GM10248 (cell line): ENCODE results near the gene OSBPL1A.

Experiments used
- CTCF ChIA-PET: fragments of 300-600 bp; sonication (Branson Sonifier 250); formaldehyde crosslinking; extraction: SDS; loops from one replicate; lab custom pipeline; 2021; ENCODE audit warnings: antibody characterized with exemption; lab: Yijun Ruan, JAX
- POLR2A ChIA-PET: fragments of 350-650 bp; sonication (Branson Sonifier 250); formaldehyde crosslinking; extraction: SDS; loops from one replicate; lab custom pipeline; 2020; ENCODE audit warnings: antibody characterized with exemption; lab: Yijun Ruan, JAX
- DNase-seq: peaks from one replicate; pipeline ENCODE4 v3.0.0; 2012; ENCODE audit errors: extremely low spot score
- TF ChIP-seq, protein P1 (sequence below): IDR thresholded peaks from 2 replicates; pipeline ENCODE4 v1.5.1; 2012; ENCODE audit warnings: mild to moderate bottlenecking, low read depth; ENCODE audit errors: extremely low read depth, missing control alignments, control extremely low read depth

Gene OSBPL1A

DNA sequence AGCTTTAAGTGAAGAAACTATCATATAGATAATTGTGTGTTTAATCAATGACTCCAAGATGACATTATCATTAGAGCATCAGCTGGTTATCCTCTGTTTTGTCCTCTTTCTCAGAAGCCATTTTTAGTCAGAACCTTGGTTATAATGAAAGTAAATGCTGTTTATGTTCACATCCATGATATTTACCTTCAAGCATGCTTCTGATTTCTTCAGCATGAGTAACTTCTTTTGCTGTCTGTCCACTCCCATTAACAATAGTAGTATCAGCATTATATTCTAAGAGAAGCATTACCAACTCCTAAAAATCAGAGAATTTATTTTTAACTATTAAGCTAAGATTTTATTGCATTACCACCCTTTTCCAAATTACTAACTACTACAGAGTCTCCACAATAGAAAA, 56.3 kb downstream of the OSBPL1A start:
- CTCF ChIA-PET: interaction anchor here (1.3 kb wide), 1 partner anchor 18 kb away, joined by 4 read pairs; no protein-coding TSS in a partner anchor
- TF ChIP-seq, protein P1, sequence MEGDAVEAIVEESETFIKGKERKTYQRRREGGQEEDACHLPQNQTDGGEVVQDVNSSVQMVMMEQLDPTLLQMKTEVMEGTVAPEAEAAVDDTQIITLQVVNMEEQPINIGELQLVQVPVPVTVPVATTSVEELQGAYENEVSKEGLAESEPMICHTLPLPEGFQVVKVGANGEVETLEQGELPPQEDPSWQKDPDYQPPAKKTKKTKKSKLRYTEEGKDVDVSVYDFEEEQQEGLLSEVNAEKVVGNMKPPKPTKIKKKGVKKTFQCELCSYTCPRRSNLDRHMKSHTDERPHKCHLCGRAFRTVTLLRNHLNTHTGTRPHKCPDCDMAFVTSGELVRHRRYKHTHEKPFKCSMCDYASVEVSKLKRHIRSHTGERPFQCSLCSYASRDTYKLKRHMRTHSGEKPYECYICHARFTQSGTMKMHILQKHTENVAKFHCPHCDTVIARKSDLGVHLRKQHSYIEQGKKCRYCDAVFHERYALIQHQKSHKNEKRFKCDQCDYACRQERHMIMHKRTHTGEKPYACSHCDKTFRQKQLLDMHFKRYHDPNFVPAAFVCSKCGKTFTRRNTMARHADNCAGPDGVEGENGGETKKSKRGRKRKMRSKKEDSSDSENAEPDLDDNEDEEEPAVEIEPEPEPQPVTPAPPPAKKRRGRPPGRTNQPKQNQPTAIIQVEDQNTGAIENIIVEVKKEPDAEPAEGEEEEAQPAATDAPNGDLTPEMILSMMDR: no peak
- POLR2A ChIA-PET: no interaction called here
- no peak for DNase-seq

DNA sequence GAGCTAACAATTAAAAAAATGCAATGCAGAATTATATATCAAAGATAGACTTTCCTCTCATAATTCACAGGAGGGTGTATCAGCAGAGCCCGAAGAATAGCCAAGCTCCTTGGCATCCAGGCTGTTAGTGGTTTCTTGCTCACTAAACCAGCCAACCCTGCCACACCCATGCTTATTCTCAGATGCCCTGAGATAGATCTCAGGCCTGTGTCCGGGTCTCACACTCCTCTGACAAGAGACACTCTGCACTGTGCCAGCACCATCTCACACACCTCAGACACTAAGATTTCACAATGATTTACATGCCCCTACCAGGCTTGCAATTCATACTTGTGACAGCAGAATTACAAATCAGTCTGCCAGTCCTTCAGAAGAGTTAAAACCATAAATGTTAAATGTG, 64.5 kb downstream of the OSBPL1A start:
- POLR2A ChIA-PET: no interaction called here
- TF ChIP-seq, protein P1: no peak
- no peak for DNase-seq
- CTCF ChIA-PET: interaction anchor here (1.3 kb wide), 2 partner anchors 25 to 126 kb away, joined by 3 to 4 read pairs; no protein-coding TSS in a partner anchor

DNA sequence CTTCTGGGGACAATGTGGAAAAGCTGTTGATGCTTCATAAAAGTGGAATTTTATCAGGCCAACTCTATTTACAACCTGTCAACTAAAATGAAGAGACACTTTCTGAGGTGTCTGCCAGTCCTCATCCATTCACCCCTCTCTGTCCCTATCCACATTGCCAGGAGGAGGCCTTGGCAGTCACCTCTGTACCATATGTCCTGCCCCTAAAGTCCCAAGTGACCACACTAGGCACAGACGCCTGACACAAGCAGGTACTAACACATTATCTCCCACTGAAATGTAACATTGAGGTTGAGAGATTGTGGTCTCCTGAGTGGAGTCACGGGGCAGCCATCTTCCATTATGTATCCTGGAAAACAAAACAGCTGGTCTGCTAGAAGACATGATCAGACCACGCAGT, 71.4 kb downstream of the OSBPL1A start:
- no peak for DNase-seq
- TF ChIP-seq, protein P1: no peak
- ChIA-PET CTCF (no interaction called here), POLR2A (no interaction called here)

DNA sequence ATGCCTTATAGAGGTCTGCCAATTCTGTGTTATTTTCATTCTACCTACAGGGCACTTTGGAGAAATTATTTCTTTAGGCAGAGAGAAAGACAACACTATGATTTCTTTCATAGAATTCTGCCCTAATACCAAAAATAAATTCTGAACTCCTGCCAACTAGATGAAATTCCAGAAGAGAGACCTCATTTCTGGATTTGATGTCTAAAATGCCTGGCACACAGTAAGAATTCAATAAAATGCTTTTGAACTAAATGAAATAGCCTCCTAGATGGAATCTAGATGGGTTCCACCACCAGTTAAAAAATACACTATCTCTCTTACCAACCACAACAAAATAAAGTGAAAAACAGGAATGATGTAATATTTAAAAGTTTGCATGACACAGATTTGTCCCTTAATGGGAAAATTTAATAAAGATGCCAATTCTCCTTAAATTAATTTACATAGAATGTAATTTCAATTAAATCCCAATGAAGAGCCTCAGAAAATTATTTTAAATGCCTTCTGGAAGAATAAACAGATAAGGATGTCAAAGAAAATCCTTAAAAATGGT, 75.0 kb downstream of the OSBPL1A start:
- TF ChIP-seq, protein P1: no peak
- ChIA-PET POLR2A (no interaction called here), CTCF (no interaction called here)
- DNase-seq: no peak

DNA sequence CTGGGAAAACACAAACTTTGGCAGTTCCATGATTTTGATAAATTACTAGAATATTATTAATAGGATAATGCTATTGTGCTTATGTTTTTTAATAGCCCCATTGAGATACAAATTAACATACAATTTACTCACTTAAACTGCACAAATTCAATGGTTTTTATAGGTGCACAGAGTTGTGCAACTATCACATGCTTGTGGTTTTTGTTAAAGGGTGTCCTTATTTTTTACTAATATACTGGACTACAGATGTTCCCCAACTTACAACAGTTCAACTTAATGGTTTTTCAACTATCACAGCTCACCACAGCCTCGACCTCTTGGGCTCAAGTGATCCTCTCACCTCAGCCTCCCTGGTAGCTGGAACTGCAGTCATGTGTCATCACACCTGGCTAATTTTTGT, 76.6 kb downstream of the OSBPL1A start:
- POLR2A ChIA-PET: no interaction called here
- TF ChIP-seq, protein P1: no peak
- CTCF ChIA-PET: no interaction called here
- no peak for DNase-seq

DNA sequence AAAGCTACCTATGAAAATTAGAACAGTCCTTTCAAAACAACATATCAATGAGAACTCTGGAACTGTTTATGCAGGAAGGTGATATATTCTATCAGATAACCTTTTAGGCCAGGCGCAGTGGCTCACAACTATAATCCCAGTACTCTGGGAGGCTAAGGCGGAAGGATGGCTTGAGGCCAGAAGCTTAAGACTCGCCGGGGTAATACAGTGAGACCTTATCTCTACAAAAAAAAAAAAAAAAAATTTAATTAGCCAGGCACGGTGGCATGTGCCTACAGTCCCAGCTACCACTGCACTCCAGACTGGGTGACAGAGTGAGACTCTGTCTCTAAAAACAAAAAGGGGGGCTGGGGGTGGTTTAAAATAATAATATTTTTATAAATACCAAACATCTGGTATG, 77.9 kb downstream of the OSBPL1A start:
- CTCF ChIA-PET: no interaction called here
- TF ChIP-seq, protein P1: no peak
- DNase-seq: no peak
- POLR2A ChIA-PET: no interaction called here
